ENCODE measurements around the gene ALG11.

DNA sequence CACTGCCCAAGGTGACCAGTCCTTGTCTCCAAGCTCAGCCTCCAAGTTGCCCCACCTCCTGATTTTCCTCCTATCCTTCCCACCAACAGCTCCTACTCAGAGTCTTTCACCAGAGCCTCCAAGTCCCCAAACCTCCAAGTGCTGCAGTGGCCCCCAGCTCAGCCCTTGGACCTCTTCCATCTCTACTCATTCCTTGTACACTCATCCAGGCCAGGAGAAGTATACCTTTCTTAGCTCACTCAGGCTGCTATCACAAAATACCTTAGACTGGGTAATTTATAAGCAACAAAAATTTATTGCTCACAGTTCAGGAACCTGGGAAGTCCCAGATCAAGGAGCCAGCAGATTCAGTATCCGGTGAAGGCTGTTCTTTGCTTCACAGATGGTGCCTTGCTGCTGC is 12.3 kb upstream of the ALG11 start:
- TF ChIP-seq POLR2AphosphoS5 (IDR thresholded peaks at IDR 0.05; ENCODE audit: low read depth, low read length) (no peak), TAF1 (IDR thresholded peaks at IDR 0.05; ENCODE audit: borderline replicate concordance, insufficient read depth, low read length) (no peak)
- TF ChIP-seq, protein P1, sequence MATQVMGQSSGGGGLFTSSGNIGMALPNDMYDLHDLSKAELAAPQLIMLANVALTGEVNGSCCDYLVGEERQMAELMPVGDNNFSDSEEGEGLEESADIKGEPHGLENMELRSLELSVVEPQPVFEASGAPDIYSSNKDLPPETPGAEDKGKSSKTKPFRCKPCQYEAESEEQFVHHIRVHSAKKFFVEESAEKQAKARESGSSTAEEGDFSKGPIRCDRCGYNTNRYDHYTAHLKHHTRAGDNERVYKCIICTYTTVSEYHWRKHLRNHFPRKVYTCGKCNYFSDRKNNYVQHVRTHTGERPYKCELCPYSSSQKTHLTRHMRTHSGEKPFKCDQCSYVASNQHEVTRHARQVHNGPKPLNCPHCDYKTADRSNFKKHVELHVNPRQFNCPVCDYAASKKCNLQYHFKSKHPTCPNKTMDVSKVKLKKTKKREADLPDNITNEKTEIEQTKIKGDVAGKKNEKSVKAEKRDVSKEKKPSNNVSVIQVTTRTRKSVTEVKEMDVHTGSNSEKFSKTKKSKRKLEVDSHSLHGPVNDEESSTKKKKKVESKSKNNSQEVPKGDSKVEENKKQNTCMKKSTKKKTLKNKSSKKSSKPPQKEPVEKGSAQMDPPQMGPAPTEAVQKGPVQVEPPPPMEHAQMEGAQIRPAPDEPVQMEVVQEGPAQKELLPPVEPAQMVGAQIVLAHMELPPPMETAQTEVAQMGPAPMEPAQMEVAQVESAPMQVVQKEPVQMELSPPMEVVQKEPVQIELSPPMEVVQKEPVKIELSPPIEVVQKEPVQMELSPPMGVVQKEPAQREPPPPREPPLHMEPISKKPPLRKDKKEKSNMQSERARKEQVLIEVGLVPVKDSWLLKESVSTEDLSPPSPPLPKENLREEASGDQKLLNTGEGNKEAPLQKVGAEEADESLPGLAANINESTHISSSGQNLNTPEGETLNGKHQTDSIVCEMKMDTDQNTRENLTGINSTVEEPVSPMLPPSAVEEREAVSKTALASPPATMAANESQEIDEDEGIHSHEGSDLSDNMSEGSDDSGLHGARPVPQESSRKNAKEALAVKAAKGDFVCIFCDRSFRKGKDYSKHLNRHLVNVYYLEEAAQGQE (IDR thresholded peaks at IDR 0.05; ENCODE audit: insufficient read depth in 1 of 2, low read depth in 2 of 2, low read length in 2 of 2) = no peak
